Stimulated activated CD4-positive, alpha-beta T cell treated with anti-CD3 and anti-CD28 coated beads, TNF-alpha, amount 100 ng/mL, for 4 hours (primary cell): Measurements from ENCODE around the gene SPRY1.

Experiments used
- DNase-seq, 3 experiments: peaks; one replicate each; pipeline ENCODE4 v3.0.0-alpha.2; 2020; ENCODE audit warnings: low read depth in 3 of 3

The SPRY1 gene

DNA sequence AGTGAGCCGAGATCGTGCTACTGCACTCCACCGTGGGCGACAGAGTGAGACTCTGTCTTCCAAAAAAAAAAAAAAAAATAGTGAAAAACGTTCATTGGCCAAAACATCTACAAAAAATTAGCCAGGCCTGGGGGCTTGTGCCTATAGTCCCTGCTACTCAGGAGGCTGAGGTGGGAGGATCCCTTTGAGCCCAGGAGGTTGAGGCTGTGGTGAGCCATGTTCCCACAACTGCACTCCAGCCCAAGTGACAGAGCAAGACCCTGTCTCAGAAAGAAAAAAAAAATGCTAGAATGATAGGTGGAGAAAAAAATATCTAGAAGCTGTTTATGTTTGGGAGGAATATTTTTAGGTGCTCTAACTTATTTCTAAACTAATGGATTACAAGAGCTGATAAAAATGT lies 14.9 kb downstream of the SPRY1 start:
- DNase-seq: no peak

DNA sequence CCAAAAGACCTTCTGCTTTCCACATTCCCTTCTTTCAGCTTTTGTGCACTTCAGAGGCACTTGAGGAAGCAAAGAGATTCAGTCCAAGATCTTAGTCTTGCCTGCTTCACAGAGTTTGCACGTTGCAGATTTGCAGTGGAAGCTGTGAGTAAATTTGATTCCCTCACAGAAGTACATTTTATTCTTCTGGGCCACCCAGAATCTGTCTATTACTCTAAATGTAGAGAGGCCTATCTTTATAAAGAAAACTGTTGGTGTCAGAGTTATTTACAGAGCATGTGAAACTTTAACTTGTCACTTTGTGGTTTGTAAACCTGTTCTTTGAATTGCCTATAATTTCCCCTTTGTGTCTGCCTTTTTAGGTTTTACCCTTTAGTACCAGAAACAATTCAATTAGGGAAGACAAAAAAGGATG lies 15.5 kb downstream of the SPRY1 start:
- no peak for DNase-seq

DNA sequence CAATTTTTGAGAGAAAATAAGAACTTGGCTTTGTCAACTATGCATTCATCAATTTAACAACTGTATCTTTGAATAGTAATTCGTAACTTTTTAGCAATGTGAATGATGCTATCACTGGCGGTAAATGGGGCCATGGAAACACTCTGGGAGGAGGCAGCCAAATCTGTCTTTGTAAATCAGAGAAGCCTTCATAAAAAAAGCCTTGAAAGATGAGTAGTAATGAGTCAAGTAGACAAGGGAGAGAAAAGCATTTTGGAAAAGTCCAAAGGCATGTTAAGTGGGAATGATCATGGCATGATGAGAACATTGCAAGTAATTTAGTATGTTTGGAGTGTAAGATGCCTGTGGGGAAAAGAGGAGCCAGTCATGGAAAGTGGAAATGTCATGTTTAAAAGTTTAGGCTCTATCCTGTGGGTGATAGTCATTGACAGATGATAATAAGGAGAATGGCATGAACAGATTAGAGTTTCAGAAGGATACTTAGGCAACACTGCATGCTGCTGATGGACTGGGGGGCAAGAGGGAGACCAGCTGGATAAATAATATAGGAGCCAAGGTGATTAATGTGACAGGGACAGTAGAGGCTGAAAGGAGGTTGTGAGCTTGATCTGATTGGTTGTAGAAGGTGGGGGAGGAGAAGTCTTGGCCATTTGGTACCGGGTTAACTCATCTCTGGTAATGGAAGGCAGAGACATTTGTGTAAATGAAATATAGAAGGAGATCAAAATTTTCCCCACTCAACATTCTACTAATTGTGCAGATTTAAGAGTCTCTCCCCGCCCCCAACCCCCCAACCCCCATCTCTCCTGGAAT lies 16.3 kb downstream of the SPRY1 start:
- no peak for DNase-seq

DNA sequence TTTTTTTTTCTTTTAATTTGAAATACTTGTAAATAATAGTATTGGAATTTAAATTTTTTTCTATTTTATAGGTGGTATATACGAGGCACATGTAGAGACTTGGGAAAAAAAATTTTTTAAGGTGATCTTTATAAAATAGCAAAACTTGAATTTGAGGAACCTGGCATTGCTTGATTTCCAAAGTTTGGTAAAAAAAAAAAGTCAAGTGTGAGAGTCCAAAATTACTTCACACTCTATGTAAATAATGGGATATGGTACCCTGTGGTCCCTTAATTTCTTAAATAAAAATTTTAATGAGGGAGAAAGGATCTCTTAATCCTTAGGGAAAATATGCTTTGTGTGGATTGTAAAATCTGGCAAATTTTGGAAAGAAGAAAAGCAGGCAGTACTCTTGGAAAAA lies 19.0 kb downstream of the SPRY1 start:
- no peak for DNase-seq

DNA sequence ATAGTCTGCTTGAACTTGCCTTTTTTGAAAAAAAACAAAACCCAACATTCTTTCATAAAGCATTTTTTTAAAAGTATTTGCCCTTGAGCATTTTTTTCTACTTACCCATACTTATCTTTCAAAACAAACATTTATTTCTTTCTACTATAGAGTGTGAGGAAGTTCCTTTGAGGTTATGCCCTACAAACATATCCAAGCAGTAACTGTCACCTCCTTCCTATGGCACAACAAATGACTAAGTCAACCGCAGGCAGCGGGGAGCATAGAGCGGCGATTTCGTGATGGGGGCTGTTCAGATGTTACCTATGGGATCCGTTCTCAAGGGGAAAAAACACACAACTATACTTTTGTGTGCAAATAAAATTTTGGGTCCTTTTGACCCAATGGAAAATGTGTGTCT lies 19.4 kb downstream of the SPRY1 start:
- no peak for DNase-seq

DNA sequence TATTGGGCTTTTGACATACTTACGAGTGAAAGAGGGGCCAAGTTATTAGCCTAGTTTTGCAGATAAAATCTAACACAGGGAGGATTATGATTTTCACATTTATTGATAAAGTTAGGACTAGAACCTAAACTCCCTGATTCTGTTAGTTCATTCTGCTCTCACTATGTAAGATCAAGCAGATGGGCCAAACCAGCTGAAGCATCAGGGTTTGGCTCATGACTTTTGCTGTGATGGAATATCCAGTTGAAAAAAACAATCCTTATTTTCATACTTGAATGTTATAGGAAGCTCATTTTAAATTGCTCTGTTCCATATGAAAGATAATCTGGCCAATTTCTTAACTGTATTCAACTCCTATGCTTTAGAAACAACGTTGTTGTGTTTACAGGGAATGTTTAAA lies 21.2 kb downstream of the SPRY1 start:
- DNase-seq: no peak

DNA sequence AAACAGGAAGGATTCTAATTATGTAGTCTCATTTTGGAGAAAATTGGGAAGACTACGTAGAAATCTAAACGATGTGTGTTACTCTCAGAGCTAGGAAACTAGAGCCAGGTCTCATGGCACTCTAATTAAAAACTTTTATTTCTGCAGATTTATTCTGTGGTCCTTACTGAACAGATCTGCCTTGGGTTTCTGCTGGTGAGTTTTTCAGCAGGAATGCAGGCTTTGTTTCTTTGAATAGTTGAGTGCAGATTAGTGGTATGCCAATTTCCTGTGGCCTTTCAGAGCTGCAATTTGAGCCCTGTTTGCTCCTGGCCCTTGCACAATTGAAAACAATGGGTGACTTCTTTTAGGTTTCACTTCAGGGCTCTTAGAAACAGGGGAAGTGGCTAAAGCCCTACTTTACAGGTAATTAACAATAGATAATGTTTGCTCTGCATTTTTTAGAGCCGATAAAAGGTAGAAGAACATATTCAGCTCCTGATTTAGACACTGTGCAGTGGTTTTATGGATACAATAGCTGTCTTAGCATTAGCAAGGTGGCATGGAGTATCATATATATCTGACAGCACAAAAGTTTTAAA lies 21.8 kb downstream of the SPRY1 start:
- DNase-seq: no peak

DNA sequence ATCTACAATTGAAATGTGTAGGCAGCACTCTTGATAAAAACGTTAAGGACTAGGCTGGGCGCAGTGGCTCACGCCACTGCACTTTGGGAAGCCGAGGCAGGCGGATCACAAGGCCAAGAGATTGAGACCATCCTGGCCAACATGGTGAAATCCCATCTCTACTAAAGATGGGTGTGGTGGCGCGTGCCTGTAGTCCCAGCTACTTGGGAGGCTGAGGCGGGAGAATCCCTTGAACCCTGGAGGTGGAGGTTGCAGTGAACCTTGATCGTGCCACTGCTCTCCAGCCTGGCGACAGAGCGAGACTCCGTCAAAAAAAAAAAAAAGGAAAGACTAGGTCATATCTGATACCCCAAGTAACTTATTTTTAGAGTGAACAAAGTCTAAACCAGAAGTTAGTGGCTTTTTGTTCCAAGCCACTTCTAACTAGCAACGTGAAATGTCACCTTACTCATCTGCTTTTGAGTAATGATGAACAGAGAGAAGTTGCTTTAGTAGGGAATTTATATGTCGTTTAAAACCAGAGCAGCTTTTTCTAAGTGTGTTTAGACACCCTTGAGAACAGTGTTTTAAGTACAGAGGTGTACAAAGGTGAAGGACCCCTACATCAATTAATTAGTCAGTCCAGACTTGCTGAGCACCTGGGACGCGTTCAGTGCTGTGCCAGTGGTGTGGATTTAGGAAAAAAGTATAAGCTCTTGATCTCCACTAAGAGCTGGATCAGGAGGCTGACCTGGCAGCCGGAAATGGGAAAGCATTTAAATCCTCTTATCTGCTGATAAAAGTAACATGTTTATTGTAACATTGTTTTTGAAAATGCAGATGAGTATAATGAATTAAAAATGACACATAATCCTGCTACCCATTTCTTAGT lies 23.5 kb downstream of the SPRY1 start:
- no peak for DNase-seq

DNA sequence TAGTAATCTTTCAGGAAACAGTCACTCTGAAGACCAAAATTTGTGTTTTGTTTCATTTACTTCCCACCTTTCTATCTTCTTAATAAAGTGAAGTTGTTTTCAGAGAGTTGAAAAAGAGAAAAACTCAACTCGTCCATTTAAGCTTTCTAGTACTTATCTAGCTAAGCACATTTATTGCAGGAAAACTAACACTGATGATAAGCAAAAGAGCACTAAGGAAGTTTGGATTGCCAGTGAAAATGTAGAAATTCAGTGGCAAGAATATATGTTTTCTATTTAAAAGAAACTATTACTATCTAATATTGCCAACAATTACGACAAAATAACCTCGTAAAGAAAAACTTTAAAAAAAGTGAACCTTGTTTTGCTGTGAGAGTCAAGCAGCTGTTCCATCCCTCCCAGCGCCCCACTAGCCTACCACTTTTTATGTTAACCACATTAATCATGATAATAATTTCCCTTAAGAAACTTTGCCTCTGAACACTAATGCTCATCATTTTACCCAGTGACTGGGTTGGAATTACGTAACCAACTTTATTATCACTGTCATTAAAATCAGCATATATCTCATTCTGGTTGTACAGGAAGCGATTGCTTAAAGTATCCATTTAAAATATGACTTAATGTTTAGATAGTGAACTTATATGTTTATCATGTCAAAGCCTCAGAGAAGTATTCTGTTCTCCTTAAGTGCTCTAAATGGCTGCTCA lies 24.8 kb downstream of the SPRY1 start:
- no peak for DNase-seq

DNA sequence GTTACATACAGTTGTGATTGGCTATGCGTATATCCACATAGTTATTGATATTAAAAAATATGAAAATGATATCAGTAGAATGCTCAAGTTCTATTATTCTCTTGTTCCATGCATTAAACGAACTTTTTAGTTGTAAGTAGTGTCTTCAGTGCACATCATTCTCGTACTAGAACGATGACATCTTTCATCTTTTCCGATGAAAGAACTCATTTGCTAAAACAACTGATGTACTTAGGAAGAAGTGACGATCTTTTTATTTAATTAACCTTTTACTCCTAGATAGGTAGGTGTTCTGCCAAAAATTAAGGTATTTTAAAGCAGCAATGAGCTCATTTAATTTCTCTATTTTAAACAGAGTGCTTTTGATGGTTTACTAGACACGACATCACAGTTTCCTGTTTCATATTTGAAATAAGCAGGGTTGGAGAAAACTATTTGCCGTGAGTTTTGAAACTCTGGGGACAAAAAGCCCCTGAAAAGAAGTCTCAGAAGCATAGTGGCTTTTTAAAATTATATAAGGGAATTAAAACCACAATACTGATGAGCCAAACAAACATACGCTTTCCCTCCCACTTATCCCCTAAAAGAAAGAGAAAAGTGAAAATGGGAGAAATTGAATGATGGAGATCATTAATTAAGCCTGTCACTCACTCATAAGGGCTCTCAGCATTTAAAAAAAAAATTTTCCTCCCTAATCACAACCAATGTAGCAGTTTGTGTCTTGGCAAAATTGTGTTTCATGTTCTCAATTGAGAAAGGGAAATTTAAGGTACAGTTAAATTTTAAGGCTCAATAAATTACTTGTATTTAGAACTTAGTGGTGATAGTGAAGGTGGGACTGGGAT lies 25.6 kb downstream of the SPRY1 start:
- DNase-seq: no peak

DNA sequence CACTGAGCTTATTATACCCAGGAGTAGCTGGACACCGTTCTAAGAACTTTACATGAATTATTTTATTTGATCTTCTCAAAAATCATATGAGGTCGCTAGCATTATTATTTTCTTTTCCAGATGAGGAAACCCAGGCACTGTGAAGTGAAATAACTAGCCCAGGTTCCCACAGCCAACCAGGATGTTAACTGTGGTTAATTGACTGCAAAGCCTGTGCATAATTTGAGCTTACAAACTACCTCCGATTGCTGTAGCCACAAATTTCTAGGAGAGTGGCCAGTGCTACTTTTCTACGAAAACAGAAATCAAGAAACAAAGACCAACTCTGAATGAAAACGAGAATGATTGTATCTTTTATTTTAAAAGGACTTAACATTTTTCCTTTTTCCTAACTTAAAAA lies 27.2 kb downstream of the SPRY1 start:
- no peak for DNase-seq

DNA sequence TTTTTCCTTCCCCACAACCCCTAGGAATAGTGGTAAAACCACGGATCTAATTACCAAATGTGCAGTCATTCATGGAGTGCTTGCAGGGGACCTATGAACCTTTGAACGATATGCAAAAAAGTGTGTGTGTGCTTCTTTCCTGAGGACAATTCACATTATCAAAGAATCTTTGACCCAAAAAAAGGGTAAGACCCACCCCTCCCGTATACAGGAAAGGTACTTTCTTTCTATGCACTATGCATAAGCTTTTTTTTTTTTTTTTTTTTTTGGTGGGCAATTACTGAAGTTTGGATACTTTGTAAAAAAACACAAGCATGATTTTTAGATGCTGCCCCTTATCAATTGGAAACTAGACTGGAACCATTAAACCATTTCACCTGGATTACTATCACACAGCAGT lies 31.4 kb downstream of the SPRY1 start:
- DNase-seq: no peak

DNA sequence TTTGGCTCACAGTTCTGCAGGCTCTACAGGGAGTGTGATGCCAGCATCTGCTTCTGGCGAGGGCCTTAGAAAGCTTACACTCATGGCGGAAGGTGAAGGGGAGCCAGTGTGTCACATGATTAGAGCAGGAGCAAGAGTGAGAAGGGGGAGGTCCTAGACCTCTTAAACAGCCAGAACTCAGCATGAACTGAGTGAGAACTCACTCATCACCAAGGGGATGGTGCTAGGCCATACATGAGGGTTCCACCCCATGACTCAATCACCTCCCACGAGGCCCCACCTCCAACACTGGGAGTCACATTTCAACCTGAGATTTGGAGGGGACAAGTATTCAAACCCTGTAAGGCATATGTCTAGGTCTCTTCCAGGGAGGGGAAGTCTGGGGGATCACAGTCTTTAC lies 33.4 kb downstream of the SPRY1 start:
- DNase-seq: peak in 1 of 3 experiments; percentile 20

DNA sequence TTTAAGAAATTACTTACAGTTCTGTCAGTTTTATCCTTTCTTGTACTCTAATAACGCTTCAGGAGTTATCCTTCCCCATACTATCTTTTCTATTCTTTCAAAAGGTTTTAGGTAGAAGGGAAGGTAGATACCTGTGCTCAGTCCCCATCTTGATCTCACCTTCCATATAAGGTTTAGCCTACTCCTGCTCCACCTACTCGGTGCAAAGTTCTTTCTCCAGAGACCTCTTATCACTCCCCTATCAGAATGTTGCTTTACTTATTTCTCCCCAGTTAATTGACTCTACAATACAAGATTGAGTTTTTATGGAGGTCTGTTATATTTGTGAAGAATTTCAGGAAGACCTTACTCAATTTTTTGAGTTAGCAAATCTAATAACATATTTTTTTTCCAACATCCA lies 33.9 kb downstream of the SPRY1 start:
- DNase-seq: no peak

DNA sequence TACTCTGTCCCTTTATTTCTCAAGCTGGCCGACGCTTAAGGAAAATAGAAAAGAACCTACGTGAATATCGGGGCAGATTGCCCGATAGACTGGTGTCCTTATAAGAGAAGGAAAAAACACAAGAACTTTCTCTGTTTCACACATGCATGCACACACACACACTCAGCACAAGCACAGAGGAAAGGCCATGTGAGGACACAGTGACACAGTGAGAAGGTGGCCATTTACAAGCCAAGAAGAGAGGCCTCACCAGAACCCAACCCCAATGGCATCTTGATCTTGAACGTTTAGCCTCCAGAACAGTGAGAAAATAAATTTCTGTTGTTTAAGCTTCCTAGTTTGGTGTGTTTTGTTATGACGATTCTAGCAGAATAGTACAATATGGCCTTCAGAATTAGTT lies 37.0 kb downstream of the SPRY1 start:
- no peak for DNase-seq

DNA sequence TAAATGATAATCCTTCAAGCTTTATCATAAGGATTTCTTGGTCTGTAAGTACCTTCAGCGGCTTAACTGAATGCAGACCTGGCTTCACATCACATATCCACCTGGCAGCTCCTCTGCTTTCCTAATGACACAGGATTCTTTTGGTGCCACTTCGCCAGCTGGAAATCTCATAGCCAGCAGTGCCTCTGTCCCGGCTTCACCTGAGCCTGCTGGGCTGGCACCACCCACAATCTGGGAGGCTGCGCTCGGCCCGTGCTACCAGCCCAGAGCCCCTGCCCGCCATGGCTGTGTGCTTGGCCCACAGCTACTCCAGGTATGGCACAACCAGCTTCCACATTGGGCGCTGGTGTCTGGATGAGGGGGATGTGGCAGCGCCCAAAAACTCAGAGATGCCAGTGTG lies 37.4 kb downstream of the SPRY1 start:
- DNase-seq: no peak

DNA sequence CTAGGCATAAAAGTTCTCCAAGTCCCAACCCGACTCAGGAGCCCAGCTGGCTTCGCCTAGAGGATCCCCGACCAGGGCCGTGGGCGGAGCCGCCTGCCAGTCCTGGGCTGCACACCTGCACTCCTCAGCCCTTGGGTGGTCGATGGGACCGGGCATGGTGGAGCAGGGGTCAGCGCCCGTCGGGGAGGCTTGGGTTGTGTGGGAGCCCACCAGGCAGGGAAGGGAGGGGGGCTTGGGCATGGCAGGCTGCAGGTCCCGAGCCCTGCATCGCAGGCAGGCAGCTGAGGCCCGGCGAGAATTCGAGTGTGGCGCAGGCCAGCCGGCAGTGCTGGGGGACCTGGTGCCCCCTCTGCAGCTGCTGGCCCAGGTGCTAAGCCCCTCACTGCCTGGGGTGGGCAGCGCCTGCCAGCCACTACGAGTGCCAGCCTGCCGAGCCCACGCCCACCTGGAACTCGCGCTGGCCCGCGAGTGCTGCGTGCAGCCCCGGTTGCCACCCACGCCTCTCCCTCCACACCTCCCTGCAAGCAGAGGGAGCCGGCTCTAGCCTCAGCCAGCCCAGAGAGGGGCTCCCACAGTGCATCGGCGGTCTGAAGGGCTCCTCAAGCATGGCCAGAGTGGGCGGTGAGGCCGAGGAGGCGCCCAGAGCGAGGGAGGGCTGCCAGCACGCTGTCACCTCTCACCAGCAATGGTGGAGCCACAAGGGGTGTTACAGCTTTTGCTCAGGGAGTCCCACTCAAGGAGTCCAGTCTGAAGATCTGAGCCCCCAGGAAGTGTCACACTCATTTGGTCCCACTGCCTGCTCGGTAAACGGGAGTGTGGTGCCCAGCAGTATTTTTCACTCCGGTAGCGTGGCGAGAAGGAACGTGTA lies 38.9 kb downstream of the SPRY1 start:
- DNase-seq: no peak

DNA sequence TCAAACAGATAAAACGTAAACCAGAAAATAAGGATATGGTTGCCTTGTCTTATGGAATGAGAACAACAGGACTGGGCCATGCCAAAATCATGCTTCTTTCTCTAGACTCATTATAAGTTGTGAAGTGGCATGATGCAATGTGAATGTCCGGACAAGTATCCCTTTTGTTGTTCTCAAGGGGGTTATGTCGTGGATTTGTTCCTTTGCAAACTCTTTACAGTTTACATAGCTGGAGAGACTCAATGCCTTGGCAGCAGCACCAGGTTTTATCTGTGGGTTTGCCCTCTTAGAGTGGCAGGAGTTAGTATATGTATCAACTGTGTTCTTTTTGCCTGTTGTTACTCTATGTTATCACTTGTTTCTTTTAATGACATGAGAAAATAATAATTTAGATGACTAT lies 41.4 kb downstream of the SPRY1 start:
- no peak for DNase-seq

DNA sequence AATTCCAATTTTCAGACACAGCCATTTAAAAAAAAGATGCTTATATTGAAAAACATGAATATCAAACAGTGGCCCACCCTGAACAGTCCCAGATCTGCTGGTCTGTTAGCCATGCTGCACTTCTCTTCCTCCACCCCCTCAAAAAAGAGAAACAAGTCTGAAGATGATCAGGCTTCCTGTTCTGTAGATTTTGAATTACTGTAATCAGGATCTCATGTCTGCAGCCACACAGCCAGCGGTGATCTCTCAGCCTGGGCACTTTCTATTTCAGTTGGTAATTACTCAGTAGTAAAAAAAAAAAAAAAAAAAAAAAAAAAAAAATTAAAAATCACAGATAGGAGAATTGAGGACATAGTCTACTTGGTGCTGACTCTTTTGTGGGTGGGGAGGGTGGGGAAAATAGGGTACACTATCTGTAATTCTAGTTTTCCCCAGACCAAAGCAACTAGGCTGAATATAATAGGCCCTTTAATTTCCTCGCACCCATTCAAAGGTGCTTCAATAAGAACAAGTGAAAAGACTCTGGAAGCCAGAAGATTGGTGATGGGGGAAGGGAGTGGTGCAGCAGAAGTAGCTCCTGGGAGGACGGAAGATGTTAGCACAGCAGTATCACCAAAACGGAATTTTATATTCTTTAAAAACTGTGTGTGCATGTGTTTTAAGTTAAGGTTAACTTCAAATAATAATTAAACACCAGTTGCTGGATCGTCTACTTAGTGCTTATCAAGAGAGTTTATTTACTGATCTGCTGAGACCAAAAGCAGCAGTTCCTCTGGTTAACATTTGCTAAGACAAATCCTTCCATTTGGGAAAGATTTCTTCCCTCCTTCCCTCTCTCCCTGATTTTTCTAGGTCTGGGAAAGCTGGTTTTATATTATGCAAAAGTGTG lies 47.0 kb downstream of the SPRY1 start:
- no peak for DNase-seq
